GM23248 (cell line): Measurements from ENCODE around the gene NEB.

Source experiments
- EZH2 ChIP-seq: fragments of 200-600 bp; sonication (generic); IDR thresholded peaks from 2 replicates; pipeline ENCODE4 v1.6.1; 2018; ENCODE audit warnings: antibody characterized with exemption, mild to moderate bottlenecking; ENCODE audit not compliant: insufficient read depth, poor library complexity, severe bottlenecking
- EZH2phosphoT487 ChIP-seq: fragments of 200-600 bp; sonication (generic); IDR thresholded peaks from 2 replicates; pipeline ENCODE4 v1.6.1; 2018; ENCODE audit warnings: antibody characterized with exemption, moderate library complexity, mild to moderate bottlenecking, low read depth; ENCODE audit not compliant: insufficient read depth

- TF ChIP-seq EZH2 (no peak), EZH2phosphoT487 (no peak)
Measured at GRCh38 chr2:151478011-151478410, 256.3 kb downstream of the NEB start.
